ENCODE results near the gene PHF13. TPM values are rescaled to one million over a fixed set of nuclear protein-coding genes. Genes with fewer than 3 reads are reported as not detected.
A peak's percentile ranks its signal among the peaks of the same experiment; 100 is the strongest.

PHF13 gene
- total and polyA plus RNA-seq, 9 of the 15 experiments (the other 6 are each of a cell fraction or from before 2014, with no cell fraction given), result 1.8 to 36.1 (median 11.7) TPM

GRCh38 chr1:6592865-6593593 lies 20.5 kb upstream of the PHF13 start:
- in situ Hi-C loops (cut with MboI) (no loop called here), intact Hi-C loops (cut with micrococcal nuclease) (no loop called here)
- no peak overlapping the region for H3K4me2 ChIP-seq (ENCODE audit: insufficient read depth, low read length)
- ATAC-seq (no peak), DNase-seq (ENCODE audit: extremely low read depth in 1 of 4, low spot score in 3 of 4) (no peak), FAIRE-seq (no peak)
- peaks cover 100% of the 10 kb centered on the region for H3K36me3 ChIP-seq (ENCODE audit: control insufficient read depth, insufficient read depth, low read length)
- H4K20me1 ChIP-seq (replicated peaks; ENCODE audit: control insufficient read depth, insufficient read depth, low read length), result peaks cover 37% of the 10 kb centered on the region
- H3K9me1 ChIP-seq (ENCODE audit: control insufficient read depth, insufficient read depth, low read length), result peaks cover 13% of the 10 kb centered on the region
- H2AFZ ChIP-seq (ENCODE audit: low read depth, low read length), result no peak overlapping the region
- no peaks in the 10 kb centered on the region for H3K9me3 ChIP-seq (replicated peaks; ENCODE audit: control insufficient read depth, insufficient read depth, low read depth, low read length)
- peak overlapping the region in 1 of 2 experiments; percentile 10; a peak in 1 of 4 replicates for H3K9ac ChIP-seq (ENCODE audit: insufficient read depth in 1 of 2, low read depth in 2 of 2, low read length in 2 of 2)
- peaks cover 34% of the 10 kb centered on the region for H3K79me2 ChIP-seq (ENCODE audit: control insufficient read depth, insufficient read depth, low read length)
- no TSS peak for BruUV-seq (replicated peaks)
- peaks cover 6 to 40% of the 10 kb centered on the region in 2 experiments; a peak in 3 of 5 replicates for H3K4me1 ChIP-seq (replicated peaks in 1 of 2; ENCODE audit: control insufficient read depth in 2 of 2, insufficient read depth in 2 of 2, low read length in 2 of 2)
- POLR2A ChIA-PET, result interaction anchor here (0.6 to 4.2 kb wide), 7 partner anchors 9 to 39 kb away, joined by 3 to 59 read pairs (median 5); partner anchors contain the start of genes KLHL21, NOL9 and ZBTB48
- no peak overlapping the region for H3K4me3 ChIP-seq
- no peaks in the 10 kb centered on the region for H3K27me3 ChIP-seq (ENCODE audit: control insufficient read depth in 2 of 2, insufficient read depth in 2 of 2, low read length in 2 of 2)
- H3K27ac ChIP-seq (ENCODE audit: extremely low read depth, low read depth, low read length), result no peak overlapping the region
- CTCF ChIA-PET (ENCODE audit: low intra/inter-chr PET ratio), result no interaction called here
- WGBS (ENCODE audit: insufficient coverage, low coverage, missing lambda C conversion rate), result 94% methylated on average over 37 of the region's 38 CpGs
- TF ChIP-seq EP400 (IDR thresholded peaks at IDR 0.05) (no peak), USF1 (CRISPR knock-in tag; IDR thresholded peaks at IDR 0.05) (no peak), PATZ1 (CRISPR knock-in tag; IDR thresholded peaks at IDR 0.05; ENCODE audit: borderline replicate concordance) (no peak), MED1 (CRISPR knock-in tag; IDR thresholded peaks at IDR 0.05; ENCODE audit: borderline replicate concordance) (no peak), EP300 (IDR thresholded peaks at IDR 0.05; ENCODE audit: low read length) (no peak), MEF2D (tag; conservative IDR thresholded peaks at IDR 0.05; ENCODE audit: low read depth) (no peak), RBM22 (IDR thresholded peaks at IDR 0.05; ENCODE audit: low read depth, low read length, poor library complexity, severe bottlenecking) (peak; percentile 2), HSF4 (CRISPR knock-in tag; IDR thresholded peaks at IDR 0.05; ENCODE audit: borderline replicate concordance) (no peak), POU5F1 (IDR thresholded peaks at IDR 0.05; ENCODE audit: borderline replicate concordance, low read depth, low read length, partially characterized antibody) (no peak), TCF7 (IDR thresholded peaks at IDR 0.05; ENCODE audit: borderline replicate concordance) (no peak), PHF20 (IDR thresholded peaks at IDR 0.05; ENCODE audit: partially characterized antibody) (no peak), TEAD4 (IDR thresholded peaks at IDR 0.05; ENCODE audit: low read length) (no peak), TEAD4 (CRISPR knock-in tag; IDR thresholded peaks at IDR 0.05; ENCODE audit: borderline replicate concordance) (0 out of 2 replicates have a peak, but pooled peaks have one; percentile 39)
- TF ChIP-seq, protein P1, sequence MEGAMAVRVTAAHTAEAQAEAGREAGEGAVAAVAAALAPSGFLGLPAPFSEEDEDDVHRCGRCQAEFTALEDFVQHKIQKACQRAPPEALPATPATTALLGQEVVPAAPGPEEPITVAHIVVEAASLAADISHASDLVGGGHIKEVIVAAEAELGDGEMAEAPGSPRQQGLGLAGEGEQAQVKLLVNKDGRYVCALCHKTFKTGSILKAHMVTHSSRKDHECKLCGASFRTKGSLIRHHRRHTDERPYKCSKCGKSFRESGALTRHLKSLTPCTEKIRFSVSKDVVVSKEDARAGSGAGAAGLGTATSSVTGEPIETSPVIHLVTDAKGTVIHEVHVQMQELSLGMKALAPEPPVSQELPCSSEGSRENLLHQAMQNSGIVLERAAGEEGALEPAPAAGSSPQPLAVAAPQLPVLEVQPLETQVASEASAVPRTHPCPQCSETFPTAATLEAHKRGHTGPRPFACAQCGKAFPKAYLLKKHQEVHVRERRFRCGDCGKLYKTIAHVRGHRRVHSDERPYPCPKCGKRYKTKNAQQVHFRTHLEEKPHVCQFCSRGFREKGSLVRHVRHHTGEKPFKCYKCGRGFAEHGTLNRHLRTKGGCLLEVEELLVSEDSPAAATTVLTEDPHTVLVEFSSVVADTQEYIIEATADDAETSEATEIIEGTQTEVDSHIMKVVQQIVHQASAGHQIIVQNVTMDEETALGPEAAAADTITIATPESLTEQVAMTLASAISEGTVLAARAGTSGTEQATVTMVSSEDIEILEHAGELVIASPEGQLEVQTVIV (CRISPR knock-in tag; IDR thresholded peaks at IDR 0.05; ENCODE audit: borderline replicate concordance), result no peak

Data from K562 (cell line).